K562 (cell line): ENCODE data around the gene FASTK. TPM values are rescaled to one million over a fixed set of nuclear protein-coding genes. Genes with fewer than 3 reads are reported as not detected.

Experiments
- ARHGAP35 ChIP-seq: fragments of 450-650 bp; IDR thresholded peaks from 2 replicates; pipeline ENCODE4 v1.6.1; 2018; ENCODE audit not compliant: partially characterized antibody
- BRD9 ChIP-seq: fragments of 450-650 bp; IDR thresholded peaks from 2 replicates; pipeline ENCODE4 v1.6.1; 2018; ENCODE audit warnings: low read depth; ENCODE audit not compliant: partially characterized antibody
- CTCFL ChIP-seq: IDR thresholded peaks from 2 replicates; pipeline ENCODE4 v1.6.1; 2011; ENCODE audit warnings: borderline replicate concordance, low read depth, mild to moderate bottlenecking, moderate library complexity, low read length; ENCODE audit not compliant: insufficient read depth, poor library complexity, severe bottlenecking
- HINFP ChIP-seq: fragments of 450-650 bp; conservative IDR thresholded peaks from 2 replicates; pipeline ENCODE4 v1.6.1; 2016; ENCODE audit warnings: missing genetic modification characterization, low read depth, mild to moderate bottlenecking, control low read depth, missing compliant biosample characterization
- IRF9 ChIP-seq: fragments of 450-650 bp; IDR thresholded peaks from 2 replicates; pipeline ENCODE4 v1.6.1; 2016; ENCODE audit warnings: missing biosample characterization, missing genetic modification characterization
- NFE2 ChIP-seq: IDR thresholded peaks from 2 replicates; pipeline ENCODE4 v1.6.1; 2014; ENCODE audit warnings: antibody characterized with exemption, low read depth
- PREB ChIP-seq: sonication (generic); formaldehyde crosslinking; IDR thresholded peaks from 2 replicates; pipeline ENCODE4 v1.8.1; 2023; ENCODE audit warnings: mild to moderate bottlenecking, missing genetic modification reagents
- SPI1 ChIP-seq: IDR thresholded peaks from 2 replicates; pipeline ENCODE4 v1.6.1; 2011; ENCODE audit warnings: low read depth, low read length, control low read depth, borderline replicate concordance
- UBTF ChIP-seq, 2 experiments: IDR thresholded peaks; 2 replicates each; pipeline ENCODE4 v1.6.1; 2012; ENCODE audit warnings: improper control_type of control experiment in 2 of 2, low read depth in 2 of 2, low read length in 2 of 2, borderline replicate concordance in 1 of 2
- ZC3H4 ChIP-seq: sonication (generic); formaldehyde crosslinking; IDR thresholded peaks from 2 replicates; pipeline ENCODE4 v1.9.0; 2021; ENCODE audit warnings: missing genetic modification reagents, borderline replicate concordance
- ZFP30 ChIP-seq: fragments of 250-450 bp; sonication (Bioruptor Pico); IDR thresholded peaks from 2 replicates; pipeline ENCODE4 v1.8.0; 2022; ENCODE audit warnings: moderate library complexity, mild to moderate bottlenecking, inconsistent platforms, borderline replicate concordance
- ZFX ChIP-seq: sonication (generic); formaldehyde crosslinking; IDR thresholded peaks from 2 replicates; pipeline ENCODE4 v1.8.0; 2022; ENCODE audit warnings: mild to moderate bottlenecking, missing genetic modification reagents, moderate library complexity
- ZNF184 ChIP-seq: sonication (generic); formaldehyde crosslinking; IDR thresholded peaks from 2 replicates; pipeline ENCODE4 v1.5.0; 2020; ENCODE audit warnings: missing genetic modification reagents
- ZNF197 ChIP-seq: fragments of 200-800 bp; sonication (Bioruptor generic); IDR thresholded peaks from 2 replicates; pipeline ENCODE4 v1.6.1; 2016; ENCODE audit warnings: low read depth, missing genetic modification characterization, missing compliant biosample characterization
- ZNF24 ChIP-seq: fragments of 450-650 bp; IDR thresholded peaks from 2 replicates; pipeline ENCODE4 v1.6.1; 2016
- ZNF668 ChIP-seq: fragments of 250-450 bp; sonication (Bioruptor Pico); IDR thresholded peaks from 2 replicates; pipeline ENCODE4 v1.8.0; 2022; ENCODE audit warnings: mild to moderate bottlenecking, inconsistent platforms
- ZNF717 ChIP-seq: fragments of 250-450 bp; sonication (Bioruptor Pico); IDR thresholded peaks from 2 replicates; pipeline ENCODE4 v1.5.0; 2021
- polyA plus RNA-seq, 8 experiments: library from polyadenylated mRNA; depleted of rRNA in 4 of 8; stranded (reverse) in 5 of 8; unstranded in 3 of 8; fragments of >200 nt; fragmentation: Nextera tagmentation in 2 of 8; fragmentation: Illumina TruSeq in 1 of 8; extraction: Ambion mirVana in 2 of 8; extraction: Trizol in 1 of 8; gene quantifications; 2 replicates each; pipeline versions ENCODE4 v1.2.1 to v1.2.3, GENCODE V29; 2011 to 2014; ENCODE audit warnings: inconsistent platforms in 1 of 8, missing spikeins in 1 of 8
- total RNA-seq, 7 experiments: library from RNA; depleted of rRNA in 6 of 7; stranded (reverse); fragments of >200 nt in 6 of 7; fragmentation: Illumina TruSeq in 2 of 7; extraction: Trizol in 2 of 7; gene quantifications; 2 replicates each; pipeline versions ENCODE4 v1.2.1 to v1.2.3, GENCODE V29; 2011 to 2021; ENCODE audit warnings: low replicate concordance in 1 of 7

FASTK gene
- total and polyA plus RNA-seq, 9 of the 15 experiments (the other 6 are each of a cell fraction or from before 2014, with no cell fraction given): 0.51 to 150 (median 48.2) TPM

GRCh38 chr7:151085691-151086620, 5.3 kb upstream of the FASTK start, which contains the start of gene AGAP3 (continued):
- TF ChIP-seq CTCFL (peak; percentile 15), ZFX (peak; percentile 77), IRF9 (tag) (no peak), ZNF717 (CRISPR knock-in tag) (no peak), ZNF184 (CRISPR knock-in tag) (no peak), PREB (CRISPR knock-in tag) (no peak), SPI1 (0 out of 2 replicates have a peak, but pooled peaks have one; percentile 20), ZNF197 (CRISPR knock-in tag) (0 out of 2 replicates have a peak, but pooled peaks have one; percentile 11), ZFP30 (CRISPR knock-in tag) (no peak), ZNF668 (CRISPR knock-in tag) (peak; percentile 63; the same call in 1 of the 2 replicates), HINFP (tag) (no peak), UBTF (IDR thresholded peaks at IDR 0.05; ENCODE audit: borderline replicate concordance in 1 of 2, low read depth in 2 of 2, low read length in 2 of 2) (peak in 1 of 2 experiments; percentile 89; a peak in 2 of 4 replicates), ZNF24 (no peak), NFE2 (0 out of 2 replicates have a peak, but pooled peaks have one; percentile 2), BRD9 (no peak), ZC3H4 (CRISPR knock-in tag) (no peak), ARHGAP35 (no peak)
